GM18861 (cell line): ENCODE results near the gene TIMP3.

Experiments
- ATAC-seq: cut with Tn5 transposase; IDR thresholded peaks from one replicate; pipeline ENCODE4 v1.9.1; 2021; ENCODE audit not compliant: unreplicated experiment

TIMP3 gene

GRCh38 chr22:32785321-32786026 is 16.0 kb upstream of the TIMP3 start:
- no peak for ATAC-seq

DNA sequence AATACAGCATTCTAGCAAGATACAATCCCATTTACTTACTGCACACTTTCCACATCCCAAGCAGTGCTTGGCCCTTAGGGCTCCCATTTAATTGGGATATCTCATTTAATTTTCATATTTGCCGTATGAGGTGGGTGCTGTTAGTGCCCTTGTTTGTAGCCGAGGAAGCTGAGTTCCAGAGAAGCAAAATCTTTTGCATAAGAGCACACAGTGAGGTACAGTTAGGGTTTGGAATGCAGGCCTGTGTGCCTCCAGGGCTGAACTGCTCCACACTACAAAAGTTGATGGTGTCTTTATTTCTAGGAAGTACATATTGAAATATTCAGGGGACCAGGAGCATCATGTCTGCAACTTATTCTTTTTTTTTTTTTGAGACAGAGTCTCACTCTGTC is 15.5 kb upstream of the TIMP3 start:
- ATAC-seq, result no peak

GRCh38 chr22:32788904-32789624 is 12.4 kb upstream of the TIMP3 start:
- ATAC-seq, result no peak

- ATAC-seq, result no peak
These were observed 11.5 kb upstream of the TIMP3 start for GRCh38 chr22:32789797-32790620.

- no peak for ATAC-seq
These were observed 10.4 kb upstream of the TIMP3 start for GRCh38 chr22:32791056-32791455.

DNA sequence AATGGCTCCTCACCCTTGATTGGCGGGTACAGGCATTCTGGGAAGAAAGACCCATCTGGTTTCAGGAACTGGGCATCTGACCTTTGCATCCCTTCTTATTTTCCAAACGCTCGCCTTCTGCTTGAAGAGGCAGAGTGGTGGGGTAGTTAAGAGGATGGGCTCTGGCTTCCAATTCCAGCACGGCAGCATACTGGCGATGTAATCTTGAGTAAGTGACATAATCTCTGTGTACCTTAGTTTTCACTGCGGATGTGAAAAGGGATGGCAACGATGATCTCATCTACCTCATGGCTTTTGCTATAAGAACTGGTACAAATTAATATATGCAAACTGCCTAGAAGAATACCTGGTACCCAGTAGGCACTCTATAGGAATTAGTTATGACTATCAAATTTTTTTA is 10.0 kb upstream of the TIMP3 start:
- no peak for ATAC-seq

GRCh38 chr22:32793589-32793988 is 7.9 kb upstream of the TIMP3 start:
- no peak for ATAC-seq

DNA sequence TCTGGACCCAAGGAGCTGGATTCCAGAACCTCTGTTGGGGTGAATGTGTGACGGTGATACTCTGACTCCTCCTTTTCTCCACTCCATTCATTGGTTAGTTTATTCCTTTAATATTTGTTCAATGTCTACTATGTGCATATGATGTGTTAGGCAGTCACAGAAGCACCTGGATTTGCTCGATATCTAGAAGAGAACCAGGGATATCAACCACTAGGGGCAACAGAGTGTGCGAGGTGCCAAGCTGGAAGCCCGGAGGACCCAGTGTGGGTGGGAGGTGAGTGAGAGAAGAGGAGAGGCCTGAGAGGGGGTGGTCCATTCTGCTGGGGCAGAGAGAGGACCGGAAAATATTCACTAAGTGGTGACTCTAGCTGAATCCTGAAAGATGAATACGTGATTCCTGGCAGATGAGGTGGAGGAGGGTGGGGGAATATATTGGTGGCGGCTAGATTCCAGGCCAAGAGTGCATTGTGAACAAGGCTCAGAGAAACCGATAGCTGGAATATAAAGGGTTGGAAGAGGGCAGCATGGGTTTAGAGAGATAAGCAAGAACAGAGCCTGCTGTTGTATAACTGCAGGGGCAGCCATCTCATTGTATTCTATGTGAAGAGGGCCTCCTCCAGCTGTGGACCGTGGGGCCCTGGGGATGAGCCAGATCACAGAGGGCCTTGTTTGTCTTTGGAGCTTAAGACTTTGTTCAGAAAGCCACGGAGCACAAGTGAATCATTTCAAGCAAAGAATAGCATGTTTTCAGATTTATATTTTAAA is 6.9 kb upstream of the TIMP3 start:
- ATAC-seq, result no peak

DNA sequence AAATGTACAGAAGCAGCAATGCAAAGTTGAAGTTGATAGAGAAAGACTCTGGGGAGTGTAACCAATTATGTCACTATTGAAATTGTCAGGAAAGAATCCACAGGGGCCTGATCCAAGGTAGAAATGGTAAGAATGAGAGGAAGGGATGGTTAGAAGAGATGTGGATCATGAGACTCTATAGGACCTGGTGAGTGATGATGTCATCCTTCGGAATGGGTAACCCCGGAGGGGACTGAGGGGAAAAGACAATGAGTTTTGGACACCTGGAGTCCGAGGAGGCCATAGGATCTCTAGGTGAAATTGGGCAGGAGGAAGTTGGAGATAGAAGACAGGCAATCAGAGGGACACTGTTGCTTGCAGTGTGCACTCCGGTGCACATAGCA is 6.3 kb upstream of the TIMP3 start:
- no peak for ATAC-seq

DNA sequence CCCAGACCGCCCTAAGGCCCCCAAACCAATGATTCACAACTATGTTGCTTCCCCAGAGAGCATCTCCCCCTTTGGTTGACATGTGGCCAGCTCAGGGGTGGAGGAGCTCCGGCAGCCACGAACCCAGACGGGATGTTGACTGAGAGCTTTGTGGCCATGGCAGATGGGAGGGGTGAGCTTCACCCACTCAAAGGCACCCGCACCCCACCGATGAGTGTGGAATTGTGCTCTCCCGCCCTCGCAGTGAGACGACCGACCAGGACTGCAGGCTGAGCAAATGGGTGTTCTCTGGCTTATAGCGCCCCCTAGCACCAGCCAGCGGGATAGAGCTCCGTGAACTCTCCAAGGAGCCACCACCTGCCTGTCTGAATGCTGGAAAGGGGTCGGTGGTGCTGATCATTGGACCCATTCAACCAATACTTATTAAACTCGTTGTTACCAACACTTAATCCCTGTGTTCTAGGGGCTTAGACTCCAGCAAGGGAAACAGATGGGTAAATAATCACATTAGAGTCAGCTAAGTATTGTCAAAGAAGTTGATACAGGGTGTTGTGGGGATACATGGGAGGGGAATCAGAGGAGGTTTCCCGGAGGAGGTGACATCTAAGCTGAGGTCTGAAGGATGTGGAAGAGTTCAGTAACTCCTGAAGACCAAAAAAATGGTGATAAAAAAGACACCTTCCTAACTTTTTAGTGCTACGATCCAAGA is 4.5 kb upstream of the TIMP3 start:
- no peak for ATAC-seq

GRCh38 chr22:32799496-32799895 is 2.0 kb upstream of the TIMP3 start:
- ATAC-seq, result no peak

DNA sequence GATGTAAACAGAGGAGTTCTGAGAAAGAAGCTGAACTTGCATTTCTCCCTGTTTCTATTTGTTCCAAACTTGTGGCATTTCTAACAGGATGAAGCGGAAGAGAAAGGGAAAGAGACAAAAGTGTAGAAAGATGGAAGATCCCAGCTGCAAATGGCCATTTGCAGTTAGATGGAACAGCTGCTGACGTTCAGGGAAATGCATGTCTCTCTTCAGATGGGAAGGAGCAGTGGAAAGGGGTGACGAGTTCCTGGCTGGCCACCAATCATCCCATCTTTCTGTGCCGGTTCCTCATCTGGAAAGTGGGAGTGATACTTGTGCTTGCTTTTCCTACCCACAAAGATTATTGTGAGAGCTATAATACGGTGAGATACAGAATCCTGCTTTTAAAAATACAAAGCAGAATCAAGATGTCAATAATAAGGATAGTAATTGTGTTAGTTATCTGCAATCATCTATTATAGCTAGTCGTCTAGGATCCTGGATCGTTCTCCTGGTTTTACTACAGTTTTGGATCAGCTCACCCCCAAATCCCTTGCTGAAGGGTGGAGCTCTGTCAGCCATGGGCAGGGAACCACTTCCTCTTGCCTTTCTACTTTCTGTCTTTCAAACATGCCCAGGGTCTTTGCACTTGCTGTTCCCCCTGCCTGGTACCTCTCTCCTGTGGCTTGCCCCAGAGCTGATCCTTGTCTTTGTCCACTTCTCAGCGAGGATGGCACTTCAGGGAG is 1.2 kb upstream of the TIMP3 start:
- ATAC-seq, result no peak

DNA sequence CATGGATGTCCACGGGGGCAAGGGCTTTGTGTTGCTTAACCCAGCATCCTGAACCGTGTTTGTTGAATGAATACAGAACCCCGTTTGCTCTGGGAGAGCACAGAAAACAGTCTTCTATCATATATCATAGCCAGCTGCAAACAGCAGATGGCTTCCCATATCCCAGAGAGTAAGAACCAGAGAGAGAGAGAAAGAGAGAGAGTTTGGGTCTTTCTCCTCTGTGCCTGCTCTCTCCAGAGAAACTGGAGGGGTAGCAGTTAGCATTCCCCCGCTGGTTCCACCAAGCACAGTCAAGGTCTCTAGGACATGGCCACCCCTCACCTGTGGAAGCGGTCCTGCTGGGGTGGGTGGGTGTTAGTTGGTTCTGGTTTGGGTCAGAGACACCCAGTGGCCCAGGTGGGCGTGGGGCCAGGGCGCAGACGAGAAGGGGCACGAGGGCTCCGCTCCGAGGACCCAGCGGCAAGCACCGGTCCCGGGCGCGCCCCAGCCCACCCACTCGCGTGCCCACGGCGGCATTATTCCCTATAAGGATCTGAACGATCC is 440 bp upstream of the TIMP3 start:
- no peak for ATAC-seq

DNA sequence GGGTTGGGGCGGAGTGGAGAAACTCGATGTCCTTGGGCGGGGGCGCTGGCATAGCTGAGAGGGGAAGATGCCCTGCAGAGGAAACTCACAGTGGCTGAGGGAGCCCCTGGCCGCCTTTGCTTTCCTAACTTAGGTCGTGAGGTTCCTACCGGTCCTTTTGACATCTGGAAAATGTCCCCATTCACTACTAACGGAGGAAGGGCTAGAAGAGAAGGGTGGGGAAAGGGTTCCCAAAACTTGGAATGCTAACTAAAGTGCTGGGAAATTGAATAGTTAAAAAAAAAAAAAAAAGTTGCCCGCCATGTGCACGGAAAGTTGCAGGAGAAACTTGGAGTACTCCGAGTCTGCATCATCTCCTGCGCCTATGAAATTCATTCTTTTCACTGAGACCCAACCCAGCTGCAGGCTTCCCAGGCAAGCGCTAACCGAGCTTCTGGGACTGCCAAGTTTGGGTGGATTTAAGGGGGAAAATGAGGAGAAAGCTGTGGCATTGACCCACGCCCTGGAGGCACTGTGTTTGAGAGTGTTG is 796 bp downstream of the TIMP3 start:
- no peak for ATAC-seq

- no peak for ATAC-seq
These were observed 1.7 kb downstream of the TIMP3 start for GRCh38 chr22:32803020-32803737.

GRCh38 chr22:32803738-32804435 is 2.4 kb downstream of the TIMP3 start:
- ATAC-seq, result no peak

GRCh38 chr22:32804531-32805360 is 3.2 kb downstream of the TIMP3 start:
- no peak for ATAC-seq
